Raji (cell line): ENCODE results near the gene PCNX2.

Experiments used
- POLR2A ChIP-seq: IDR thresholded peaks from 2 replicates; pipeline ENCODE4 v1.6.1; 2011; ENCODE audit warnings: low read depth, low read length, control low read depth; ENCODE audit not compliant: insufficient read depth

The PCNX2 gene

GRCh38 chr1:233230011-233230410 is 65.5 kb downstream of the PCNX2 start:
- TF ChIP-seq POLR2A = no peak

DNA sequence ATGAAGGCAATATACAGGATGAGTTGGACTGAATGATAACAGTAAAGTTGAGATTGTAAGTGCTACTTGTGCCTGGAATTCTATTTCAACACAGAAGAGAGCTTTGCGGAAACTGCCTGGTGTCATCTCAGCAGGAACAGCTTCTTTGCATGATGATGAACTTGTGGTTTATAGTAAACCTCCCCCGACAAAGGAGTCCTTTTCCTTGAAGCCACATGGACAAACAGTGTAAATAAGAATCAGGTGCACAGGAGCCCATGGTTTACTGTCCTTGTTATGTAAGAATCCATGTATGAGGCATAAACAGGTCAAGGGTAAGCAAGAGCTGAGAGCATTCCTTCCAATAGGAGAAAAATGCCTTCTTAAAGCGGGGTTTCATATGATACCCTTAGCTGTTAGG is 66.2 kb downstream of the PCNX2 start:
- no peak for TF ChIP-seq POLR2A

DNA sequence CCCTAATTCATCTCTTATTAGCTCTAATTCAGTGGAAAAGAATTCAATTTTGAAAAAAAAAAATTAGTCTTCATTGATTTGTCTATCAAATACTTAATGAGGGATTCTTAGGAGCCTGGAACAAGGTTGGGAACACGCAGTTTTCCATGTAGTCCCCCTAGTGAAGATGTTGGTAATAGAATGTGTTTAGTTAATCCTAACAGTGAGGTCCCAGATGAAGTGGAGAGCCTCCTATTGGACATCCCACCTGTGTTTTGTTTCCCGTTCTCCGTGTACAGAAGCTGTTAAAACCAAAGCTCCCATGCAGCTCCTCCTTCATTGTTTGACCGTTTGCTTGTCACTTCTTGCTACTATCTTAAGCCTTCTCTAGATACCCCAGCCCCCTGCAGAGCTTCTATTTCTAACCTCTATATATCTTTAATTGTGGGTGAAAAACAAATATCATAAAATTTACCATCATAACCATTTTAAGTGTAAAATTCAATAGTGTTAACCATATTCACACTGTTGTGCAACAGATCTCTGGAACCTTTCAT is 67.5 kb downstream of the PCNX2 start:
- TF ChIP-seq POLR2A = no peak

DNA sequence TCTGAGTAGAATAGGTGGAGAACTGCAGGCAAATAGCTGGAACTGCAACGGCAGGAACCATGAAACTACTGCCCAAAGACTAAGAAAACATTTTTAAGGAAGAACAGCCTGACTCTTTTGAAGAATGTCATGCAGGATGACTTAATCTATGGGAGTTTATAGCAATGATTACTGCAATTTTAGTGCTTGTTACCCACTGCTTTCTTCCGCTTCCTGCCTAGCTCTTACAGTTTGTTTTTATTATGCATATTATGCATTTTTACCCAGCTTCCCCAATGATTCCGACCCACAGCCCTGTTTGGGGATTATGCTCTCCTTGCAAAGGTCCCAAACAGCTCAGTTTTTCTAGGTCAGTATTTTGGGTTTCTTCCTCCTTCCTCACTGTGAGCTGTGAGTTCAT is 71.2 kb downstream of the PCNX2 start:
- no peak for TF ChIP-seq POLR2A

DNA sequence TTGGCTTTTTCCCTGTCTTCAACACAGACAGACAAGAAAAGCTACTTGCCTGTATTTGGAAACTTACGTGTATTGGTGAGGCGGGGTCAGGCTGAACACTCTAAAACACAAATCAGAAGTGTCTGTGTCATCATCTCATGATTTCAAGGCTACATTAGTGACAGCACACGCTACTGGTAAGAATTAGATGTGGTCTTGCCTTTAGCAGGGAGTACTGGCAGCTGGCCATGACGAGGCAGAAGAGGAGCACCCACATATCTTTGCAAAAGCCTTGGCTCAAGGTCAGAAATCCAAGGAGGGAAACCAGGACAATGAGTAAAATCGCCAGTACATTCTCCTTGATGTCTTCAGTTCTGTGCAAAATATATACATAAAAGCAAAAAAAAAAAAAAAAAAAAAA is 77.7 kb downstream of the PCNX2 start:
- TF ChIP-seq POLR2A = no peak

DNA sequence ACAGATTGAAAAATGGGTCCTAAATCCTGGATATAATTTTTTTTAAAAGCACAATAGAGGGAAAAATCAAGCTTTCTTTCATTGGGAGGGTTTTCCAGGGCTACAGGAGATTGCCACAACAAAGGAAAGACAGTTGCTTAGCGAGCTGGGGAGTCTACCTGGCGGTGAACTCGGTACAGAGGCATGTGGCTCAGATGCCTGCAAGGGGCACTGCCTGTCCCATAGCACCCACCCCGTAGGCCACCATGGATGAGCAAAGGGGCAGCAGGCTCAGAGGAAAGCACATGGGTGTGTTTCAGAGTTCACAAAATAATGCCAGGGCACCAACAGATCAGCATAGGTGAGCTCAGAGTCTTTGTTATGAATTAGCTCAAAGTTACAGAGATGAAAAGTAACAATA is 79.5 kb downstream of the PCNX2 start:
- no peak for TF ChIP-seq POLR2A

DNA sequence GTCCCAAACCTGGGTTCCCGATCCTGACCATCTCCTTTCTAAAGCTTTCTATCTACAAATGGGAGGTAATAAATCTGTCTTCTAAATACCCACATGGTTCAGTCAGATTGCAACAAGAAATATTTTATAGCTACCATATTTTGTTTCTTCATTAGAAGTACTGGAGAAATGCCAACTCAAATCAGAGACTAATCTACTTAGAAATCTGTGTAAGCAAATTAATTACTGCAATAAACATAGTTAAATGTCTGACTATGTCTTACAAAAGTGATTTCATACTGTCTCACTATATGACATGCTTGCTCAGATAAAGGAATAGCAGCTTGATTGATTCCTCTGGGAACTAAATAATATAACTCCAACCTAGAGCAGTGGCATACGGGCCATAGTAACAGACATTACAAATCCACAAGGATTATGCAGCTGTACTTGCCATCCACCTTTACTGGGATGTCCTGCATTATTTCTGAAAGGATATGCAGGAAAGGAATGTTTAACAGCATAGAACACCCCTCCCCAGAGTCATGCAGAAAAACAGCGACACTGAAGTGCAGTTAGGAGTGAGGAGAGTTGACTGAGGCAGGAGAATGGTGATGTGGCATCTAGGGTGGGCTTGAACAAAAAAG is 80.3 kb downstream of the PCNX2 start:
- TF ChIP-seq POLR2A = no peak

DNA sequence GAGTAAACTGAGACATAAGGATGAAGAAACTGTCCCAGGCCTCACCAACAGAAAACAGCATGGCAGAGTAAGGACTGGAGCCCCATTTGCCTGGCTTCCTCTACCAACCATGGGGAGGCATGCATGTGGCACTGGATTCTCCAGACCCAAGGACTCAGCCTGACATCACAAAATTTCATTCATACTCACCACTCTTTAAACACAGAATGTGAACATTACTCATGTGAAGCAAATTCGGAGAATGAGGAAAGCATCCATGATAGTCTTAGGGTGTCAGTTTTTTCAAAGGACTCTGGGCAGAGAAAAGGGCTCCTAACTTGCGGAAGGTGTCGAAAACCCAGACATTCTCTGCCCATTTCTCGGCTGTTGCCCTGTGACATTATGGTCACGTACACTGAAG is 83.9 kb downstream of the PCNX2 start:
- TF ChIP-seq POLR2A = no peak

GRCh38 chr1:233211106-233211505 is 84.4 kb downstream of the PCNX2 start:
- TF ChIP-seq POLR2A = no peak

DNA sequence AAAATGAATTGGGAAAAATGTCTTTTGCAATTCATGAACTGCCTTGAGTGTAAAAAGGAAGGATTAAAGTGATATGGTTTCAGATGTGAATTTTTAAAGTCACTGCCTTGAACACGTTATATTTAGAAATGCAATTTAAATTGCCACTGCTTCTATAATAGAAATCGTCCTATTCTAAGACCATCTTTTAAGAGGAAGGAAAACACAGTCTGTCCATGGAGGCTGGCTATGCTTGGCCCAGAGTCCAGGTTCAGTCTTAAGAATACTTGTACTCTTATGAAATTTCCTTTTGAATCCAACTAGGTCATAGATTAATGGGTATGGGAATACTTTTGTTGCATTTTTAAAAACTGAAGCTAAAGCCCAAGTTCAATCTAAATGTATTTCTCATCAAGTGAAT is 86.0 kb downstream of the PCNX2 start:
- no peak for TF ChIP-seq POLR2A

DNA sequence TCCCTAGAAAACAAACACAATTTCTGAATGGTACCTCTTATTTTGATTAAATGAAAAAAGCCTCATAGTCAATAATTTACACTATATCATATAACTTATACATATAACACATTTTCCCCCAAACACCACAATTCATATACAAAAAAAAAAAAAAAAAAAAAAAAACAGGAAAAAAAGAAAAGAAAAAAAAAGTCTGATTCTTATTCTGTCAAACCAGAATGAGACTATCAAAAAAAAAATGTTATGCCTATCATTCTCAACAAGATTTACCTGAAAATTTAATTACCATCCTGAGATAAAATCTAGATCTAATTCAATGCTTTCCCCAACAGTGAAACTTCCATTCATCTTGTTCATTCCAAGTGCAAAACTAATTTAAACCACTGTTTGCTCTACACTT is 86.8 kb downstream of the PCNX2 start:
- TF ChIP-seq POLR2A = no peak

DNA sequence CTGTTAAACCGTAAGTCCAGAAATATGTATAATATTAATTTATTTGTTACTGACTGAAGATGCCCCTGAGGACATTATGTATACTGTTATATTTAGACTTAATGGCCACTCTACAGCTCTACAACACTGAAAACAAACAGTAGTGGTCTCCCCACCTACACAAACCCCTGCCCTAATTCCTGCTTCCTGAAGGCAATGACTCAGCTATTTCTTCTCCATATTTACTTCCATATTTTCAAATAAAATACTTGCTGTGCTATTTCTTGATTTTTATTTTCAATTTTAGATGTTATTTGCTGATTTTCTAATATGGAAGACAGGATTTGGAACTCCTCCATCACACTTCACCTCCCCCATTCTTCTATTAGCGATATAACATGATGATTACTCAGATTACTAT is 97.6 kb downstream of the PCNX2 start:
- TF ChIP-seq POLR2A = no peak

DNA sequence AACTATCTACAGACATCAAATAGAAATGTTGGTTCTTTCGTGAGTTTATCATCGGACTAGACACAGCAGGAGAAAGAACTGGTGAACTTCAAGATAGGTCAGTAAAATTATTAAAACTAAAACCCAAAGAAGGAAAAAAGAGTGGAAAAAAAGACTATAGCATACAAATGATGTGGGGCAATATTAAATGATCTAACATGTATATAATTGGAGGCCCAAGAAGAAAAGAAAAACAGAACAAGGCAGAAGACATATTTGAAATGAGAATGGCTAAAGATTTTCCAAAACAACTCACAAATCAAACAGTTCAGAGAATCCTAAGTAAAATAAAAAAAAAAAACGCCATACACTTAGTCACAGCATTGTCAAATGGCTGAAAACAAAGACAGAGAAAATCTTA is 101.8 kb downstream of the PCNX2 start:
- no peak for TF ChIP-seq POLR2A

DNA sequence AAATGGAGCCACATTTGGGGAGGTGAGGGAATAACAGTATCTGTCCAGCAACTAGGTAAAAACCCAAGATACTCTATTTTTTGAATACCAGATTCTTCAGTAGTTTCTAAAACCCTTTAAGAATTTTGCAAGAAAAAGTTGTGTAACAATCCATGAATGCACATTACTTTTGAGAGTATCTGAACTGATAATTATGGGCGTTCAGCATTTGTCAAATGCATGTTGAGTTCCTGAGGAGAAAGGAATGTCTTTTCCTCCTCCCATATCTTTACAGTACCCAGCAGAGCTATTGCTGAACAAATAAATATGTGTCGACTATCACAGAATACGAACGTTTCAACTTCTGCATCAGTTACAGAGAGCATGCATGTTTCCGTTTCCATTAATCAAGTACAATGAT is 104.5 kb downstream of the PCNX2 start:
- TF ChIP-seq POLR2A = no peak

- TF ChIP-seq POLR2A = no peak
These were observed 106.0 kb downstream of the PCNX2 start for GRCh38 chr1:233189526-233189925.

DNA sequence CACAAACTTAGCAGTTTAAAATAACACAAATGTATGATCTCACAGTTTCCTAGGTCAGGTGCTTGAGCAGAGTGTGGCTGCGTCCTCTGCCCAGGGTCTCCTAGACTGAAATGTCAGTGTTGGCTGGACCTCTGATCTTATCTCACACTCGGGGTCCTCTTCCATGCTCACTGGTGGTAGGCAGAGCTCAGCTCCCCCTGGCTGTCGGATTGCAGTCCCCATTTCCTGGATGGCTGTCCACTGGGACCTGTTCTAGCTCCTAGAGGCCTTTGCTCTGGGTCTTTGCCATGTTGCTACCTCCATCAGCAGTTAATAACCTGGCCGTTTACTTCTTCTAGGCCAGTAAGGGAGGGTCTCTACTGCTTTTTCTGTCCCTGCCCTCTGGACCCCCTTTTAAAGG is 107.5 kb downstream of the PCNX2 start:
- TF ChIP-seq POLR2A = no peak
